GM20431 (cell line): ENCODE data around the gene CNGA1.
"Not testable (repeated sequence)": the region's sequence is repeated elsewhere in the genome, so short reads cannot be mapped to it uniquely, and the experiment has no call there.

ENCODE experiments used
- in situ Hi-C: fragments of 300-500 bp; cut with MseI, MboI; formaldehyde crosslinking; loops from one replicate; pipeline ENCODE4 v1.15.0; 2020; ENCODE audit warnings: low sequenced_read_pairs; ENCODE audit not compliant: unreplicated experiment

CNGA1 gene

DNA sequence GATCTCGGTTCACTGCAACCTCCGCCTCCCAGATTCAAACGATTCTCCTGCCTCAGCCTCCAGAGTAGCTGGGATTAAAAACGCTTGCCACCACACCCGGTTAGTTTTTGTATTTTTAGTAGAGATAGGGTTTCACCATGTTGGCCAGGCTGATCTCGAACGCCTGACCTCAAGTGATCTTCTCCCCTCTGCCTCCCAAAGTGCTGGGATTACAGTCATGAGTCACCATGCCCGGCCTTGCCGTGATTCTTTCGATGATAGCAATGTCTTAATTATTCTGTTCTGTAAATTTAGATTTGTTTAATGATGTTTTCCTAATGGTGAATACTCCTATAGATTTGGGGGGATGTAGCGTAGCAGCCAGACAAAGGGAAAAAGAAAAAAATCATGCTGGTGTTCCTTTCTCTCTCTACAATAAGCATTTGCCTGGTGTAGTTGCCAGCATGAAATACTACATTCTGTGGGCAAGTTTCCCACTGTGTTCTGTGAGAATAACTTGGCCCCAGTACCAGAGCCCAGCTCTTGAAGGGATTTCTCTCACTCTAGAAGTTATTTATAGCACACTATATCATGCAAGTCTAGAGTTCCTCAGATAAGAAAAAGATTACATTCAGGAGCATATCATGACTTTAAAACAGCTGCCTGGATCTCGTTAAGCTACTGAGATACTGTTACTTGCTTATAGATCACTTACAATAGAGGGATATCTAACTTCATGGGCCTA lies 15.5 kb upstream of the CNGA1 start:
- in situ Hi-C loops: no loop called here

DNA sequence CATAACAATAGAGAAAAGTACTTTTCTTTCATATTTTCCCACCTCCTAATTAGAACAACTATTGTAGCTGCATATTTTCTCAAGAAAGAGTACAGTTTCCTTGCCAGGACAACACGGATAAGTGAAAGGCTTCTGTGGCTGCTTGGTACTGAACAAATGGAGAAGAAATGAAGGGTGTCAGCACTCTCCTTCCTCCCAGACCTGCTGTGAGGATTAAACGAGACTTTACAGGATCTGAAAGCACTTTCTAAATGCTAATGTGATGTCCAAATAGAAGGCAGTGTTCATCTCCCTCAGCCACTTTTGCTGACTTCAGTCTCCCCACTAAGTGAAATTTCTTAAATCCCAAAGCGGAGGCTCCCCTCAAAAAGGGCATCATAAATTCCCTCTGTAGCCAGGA lies 14.0 kb upstream of the CNGA1 start:
- in situ Hi-C loops: no loop called here

DNA sequence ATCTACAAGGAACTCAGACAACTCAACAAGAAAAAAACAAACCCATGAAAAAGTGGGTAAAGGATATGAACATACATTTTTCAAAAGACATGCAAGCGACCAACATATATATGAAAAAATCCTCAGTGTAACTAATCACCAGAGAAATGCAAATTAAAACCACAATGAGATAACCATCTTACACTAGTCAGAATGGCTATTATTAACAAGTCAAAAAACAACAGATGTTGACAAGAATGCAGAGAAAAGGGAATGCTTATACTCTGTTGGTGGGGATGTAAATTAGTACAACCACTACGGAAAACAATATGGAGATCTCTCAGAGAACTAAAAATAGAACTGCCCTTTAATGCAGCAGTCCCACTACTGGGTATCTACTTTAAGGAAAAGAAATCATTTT lies 12.2 kb upstream of the CNGA1 start:
- in situ Hi-C loops: no loop called here

GRCh38 chr4:48027653-48028052 lies 11.2 kb upstream of the CNGA1 start:
- in situ Hi-C loops: no loop called here

GRCh38 chr4:48025005-48025404 lies 8.5 kb upstream of the CNGA1 start:
- in situ Hi-C loops: no loop called here

DNA sequence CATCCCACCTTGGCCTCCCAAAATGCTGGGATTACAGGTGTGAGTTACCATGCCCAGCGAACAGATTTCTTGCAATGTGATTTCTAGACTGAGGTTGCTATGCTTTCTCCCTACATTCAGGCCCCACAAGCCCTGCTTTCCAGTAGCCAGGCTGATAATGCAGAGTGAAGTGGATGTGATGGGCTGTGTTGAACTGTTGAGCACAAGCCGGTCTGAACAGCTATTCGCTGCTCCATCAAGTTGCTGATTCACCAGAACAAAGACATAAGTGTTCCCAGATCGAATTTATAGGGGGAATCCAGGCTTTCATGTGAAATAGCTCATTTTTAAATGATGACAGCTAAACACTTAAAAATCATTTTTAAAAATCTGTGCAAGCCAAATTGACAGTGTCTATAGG lies 8.0 kb upstream of the CNGA1 start:
- in situ Hi-C loops: no loop called here

DNA sequence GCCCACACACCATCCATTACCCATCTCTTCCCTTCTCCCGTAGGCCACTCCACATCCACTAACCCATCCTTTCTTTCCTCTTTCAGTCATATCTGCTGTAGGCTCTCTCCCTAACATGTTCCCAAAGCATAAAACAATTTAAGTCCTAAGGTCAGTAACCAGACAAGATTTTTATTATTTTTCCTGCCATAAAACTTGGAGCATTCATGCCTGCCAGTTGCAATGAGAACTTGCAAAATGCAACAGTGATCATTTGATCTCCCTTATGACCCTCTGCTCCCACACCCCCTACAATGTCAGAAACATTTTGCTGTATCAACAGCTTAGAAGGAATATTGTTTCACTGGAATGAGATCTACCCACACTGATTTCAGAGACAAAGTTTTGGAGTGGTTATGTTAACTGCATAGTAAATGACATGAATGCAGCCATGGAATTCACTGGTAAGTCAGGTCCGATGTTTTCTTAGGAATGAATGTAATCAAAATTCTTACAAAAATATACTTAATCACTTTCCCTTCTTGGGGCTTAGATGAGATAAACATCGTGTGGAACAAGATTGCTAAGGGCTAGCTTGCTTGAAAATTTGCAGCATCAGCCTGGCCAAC lies 5.8 kb upstream of the CNGA1 start:
- in situ Hi-C loops: no loop called here

GRCh38 chr4:48021100-48021499 lies 4.6 kb upstream of the CNGA1 start:
- in situ Hi-C loops: no loop called here

DNA sequence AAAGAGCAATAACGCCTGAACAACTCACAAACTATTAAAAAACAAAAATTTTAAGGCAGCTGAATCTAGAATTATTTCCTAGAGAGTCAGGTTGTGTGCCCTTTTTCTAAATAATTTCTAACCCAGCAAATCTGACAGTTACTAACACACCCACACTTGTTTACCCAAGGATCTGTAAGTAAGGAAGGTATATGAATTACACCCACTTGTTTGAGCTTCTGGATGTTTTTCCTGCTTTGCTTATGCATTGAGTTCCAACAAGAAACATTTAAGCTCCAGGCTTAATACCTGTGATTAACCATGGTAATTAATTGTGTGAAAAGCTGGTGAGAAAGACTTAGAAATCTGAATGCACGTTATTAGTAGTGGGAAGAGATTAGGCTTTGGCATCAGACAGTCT lies 1.6 kb upstream of the CNGA1 start:
- in situ Hi-C loops: no loop called here

DNA sequence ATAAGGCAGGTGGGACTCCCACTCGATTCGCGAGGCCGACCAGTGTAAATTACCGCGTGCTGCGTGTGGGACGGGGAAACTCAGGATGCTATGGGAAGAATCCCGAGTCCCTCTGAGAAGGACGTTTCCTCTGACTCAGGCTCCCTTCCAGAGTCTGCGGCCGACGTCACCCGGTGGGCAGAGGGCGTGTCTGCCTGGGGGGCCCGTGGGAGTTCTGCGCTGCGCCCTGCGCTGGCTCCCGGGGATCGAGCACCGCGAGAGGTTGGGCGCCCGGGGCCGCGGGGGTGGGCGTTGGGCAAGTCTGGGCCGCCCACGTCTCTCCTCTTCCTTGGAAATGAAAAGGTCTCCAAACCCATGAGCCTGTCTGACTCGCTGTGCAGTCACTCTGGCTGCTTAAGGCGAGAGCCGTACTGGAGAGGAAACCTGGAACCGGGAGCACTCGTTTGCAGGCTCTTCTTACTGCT lies 659 bp upstream of the CNGA1 start:
- in situ Hi-C loops: no loop called here

GRCh38 chr4:48015678-48016077 lies 803 bp downstream of the CNGA1 start:
- in situ Hi-C loops: no loop called here

- in situ Hi-C loops: no loop called here
Measured at GRCh38 chr4:48015216-48015615, 1.3 kb downstream of the CNGA1 start.

- in situ Hi-C loops: no loop called here
Measured at GRCh38 chr4:48012824-48013223, 3.7 kb downstream of the CNGA1 start.

DNA sequence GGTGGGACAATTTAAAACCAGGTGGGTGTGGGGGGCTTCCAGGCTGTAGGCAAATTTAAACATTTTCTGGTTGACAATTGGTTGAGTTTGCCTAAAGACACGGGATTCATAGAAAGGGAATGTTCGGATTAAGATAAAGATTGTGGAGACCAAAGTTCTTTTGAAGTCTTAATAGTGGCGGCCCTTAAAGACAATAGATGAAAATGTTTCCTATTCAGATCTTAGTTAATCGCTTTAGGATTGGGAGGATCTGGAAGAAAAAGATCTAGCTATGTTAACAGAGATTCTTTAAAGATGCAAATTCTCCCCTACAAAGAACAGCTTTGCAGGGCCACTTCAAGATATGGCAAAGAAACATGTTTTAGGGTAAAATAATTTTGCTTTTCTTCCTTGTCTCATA lies 4.8 kb downstream of the CNGA1 start:
- in situ Hi-C loops: no loop called here

DNA sequence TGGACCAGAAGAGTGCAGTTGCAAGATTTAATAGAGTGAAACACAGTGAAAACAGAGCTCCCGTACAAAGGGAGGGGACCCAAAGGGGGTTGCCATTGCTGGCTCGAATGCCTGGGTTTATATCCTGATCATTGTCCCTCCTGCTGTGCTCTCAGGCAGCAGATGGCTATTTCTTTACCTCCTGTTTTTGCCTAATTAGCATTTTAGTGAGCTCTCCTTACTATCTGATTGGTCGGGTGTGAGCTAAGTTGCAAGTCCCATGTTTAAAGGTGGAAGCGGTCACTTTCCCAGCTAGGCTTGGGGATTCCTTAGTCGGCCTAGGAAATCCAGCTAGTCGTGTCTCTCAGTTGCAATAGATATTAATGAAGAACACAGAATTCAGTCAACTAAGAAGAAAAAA lies 5.6 kb downstream of the CNGA1 start:
- in situ Hi-C loops: not testable (repeated sequence)

GRCh38 chr4:48008021-48008596 lies 8.4 kb downstream of the CNGA1 start:
- in situ Hi-C loops: no loop called here

- in situ Hi-C loops: no loop called here
Measured at GRCh38 chr4:48005781-48006180, 10.7 kb downstream of the CNGA1 start.

- in situ Hi-C loops: not testable (repeated sequence)
Measured at GRCh38 chr4:48003568-48003967, 12.9 kb downstream of the CNGA1 start.

DNA sequence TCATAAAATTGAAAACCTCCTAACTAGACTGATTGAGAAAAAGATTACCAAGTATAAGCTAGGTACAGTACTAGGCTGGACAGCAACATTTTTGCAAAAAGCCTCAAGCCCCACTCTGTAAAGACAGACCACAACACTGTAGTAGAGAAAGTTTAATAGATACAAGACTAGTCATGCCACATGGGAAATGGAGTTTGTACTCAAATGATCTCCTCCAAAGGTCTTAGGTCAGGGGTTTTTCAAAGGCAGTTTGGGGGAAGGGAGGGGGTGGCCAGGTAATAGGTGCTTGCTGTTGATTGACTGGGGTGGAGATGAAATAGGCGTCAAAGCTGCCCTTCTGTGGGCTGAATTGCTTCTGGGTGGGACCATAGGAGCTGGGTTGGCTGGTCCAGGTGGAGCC lies 14.2 kb downstream of the CNGA1 start:
- in situ Hi-C loops: no loop called here

DNA sequence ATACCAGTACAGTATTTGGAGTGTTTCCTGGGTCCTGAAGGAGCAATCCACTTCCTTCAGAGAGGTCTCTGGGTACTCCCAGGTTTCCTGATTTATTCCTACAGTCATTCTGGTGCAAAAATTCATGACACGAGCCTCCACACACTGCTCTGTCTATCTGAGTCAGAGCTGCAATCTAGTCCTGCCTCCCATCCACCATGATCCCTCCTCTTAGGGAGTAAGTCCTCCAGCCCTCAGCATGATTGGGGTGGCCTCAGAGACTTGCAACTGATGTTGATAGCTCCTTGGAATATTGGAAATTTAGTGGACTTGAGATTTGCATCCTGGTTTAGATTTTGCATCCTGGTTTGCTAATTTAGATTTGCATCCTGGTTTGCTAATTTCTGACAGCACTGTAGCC lies 20.5 kb downstream of the CNGA1 start:
- in situ Hi-C loops: no loop called here

DNA sequence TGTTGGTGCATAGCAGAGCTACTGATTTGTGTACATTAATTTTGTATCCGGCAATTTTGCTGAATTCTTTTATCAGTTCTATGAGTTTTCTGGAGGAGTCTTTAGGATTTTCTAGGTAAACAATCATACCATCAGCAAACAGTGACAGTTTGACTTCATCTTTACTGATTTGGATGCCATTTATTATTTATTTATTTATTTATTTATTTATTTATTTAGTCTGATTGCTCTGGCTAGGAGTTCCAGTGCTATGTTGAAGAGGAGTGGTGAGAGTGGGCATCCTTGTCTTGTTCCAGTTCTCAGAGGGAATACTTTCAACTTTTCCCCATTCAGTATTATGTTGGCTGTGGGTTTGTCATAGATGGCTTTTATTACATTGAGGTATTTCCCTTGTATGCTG lies 24.0 kb downstream of the CNGA1 start:
- in situ Hi-C loops: not testable (repeated sequence)

DNA sequence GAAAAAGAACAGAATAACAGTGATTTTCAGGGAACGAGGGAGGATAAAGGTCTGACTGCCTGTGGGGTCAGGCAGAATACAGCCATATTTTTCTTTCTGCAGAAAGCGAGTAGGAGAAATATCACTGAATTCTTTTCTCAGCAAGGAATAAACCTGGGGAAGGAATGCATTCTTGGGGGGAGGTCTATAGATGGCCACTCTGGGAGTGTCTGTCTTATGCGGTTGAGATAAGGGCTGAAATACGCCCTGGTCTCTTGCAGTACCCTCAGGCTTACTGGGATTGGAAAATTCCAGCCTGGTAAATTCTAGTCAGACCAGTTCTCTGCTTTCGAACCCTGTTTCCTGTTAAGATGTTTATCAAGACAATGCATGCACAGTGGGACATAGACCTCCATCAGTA lies 26.3 kb downstream of the CNGA1 start:
- in situ Hi-C loops: no loop called here
